ENCODE measurements around the gene DYRK1A.

The DYRK1A gene

GRCh38 chr21:37511848-37512247 is 145.3 kb downstream of the DYRK1A start:
- Histone ChIP-seq H3K36me3 (replicated peaks) (peaks cover 27% of the 10 kb centered on the region), H3K4me3 (ENCODE audit: low read depth, low read length) (no peak overlapping the region), H3K27ac (no peak overlapping the region), H3K27me3 (replicated peaks) (no peaks in the 10 kb centered on the region)
- TF ChIP-seq CTCF (IDR thresholded peaks at IDR 0.05; ENCODE audit: low read depth, low read length, missing control alignments) = no peak
- no peak for DNase-seq
- in situ Hi-C loops (cut with HindIII; ENCODE audit: low pct_ligation_motif_present, low sequenced_read_pairs) = no loop called here

GRCh38 chr21:37513383-37513782 is 146.8 kb downstream of the DYRK1A start:
- TF ChIP-seq CTCF (IDR thresholded peaks at IDR 0.05; ENCODE audit: low read depth, low read length, missing control alignments) = no peak
- Histone ChIP-seq H3K4me3 (ENCODE audit: low read depth, low read length) (no peak overlapping the region), H3K36me3 (replicated peaks) (peaks cover 27% of the 10 kb centered on the region), H3K27me3 (replicated peaks) (no peaks in the 10 kb centered on the region), H3K27ac (no peak overlapping the region)
- in situ Hi-C loops (cut with HindIII; ENCODE audit: low pct_ligation_motif_present, low sequenced_read_pairs) = no loop called here
- DNase-seq = no peak

- H3K36me3 ChIP-seq (replicated peaks) = peaks cover 27% of the 10 kb centered on the region
- no peak overlapping the region for H3K4me3 ChIP-seq (ENCODE audit: low read depth, low read length)
- H3K27me3 ChIP-seq (replicated peaks) = no peaks in the 10 kb centered on the region
- TF ChIP-seq CTCF (IDR thresholded peaks at IDR 0.05; ENCODE audit: low read depth, low read length, missing control alignments) = no peak
- DNase-seq = no peak
- in situ Hi-C loops (cut with HindIII; ENCODE audit: low pct_ligation_motif_present, low sequenced_read_pairs) = no loop called here
- no peak overlapping the region for H3K27ac ChIP-seq
Measured at GRCh38 chr21:37514038-37514667, 147.6 kb downstream of the DYRK1A start.

GRCh38 chr21:37516998-37517397 is 150.4 kb downstream of the DYRK1A start:
- Histone ChIP-seq H3K27ac (no peak overlapping the region), H3K27me3 (replicated peaks) (no peaks in the 10 kb centered on the region), H3K36me3 (replicated peaks) (peaks cover 19% of the 10 kb centered on the region), H3K4me3 (ENCODE audit: low read depth, low read length) (no peak overlapping the region)
- in situ Hi-C loops (cut with HindIII; ENCODE audit: low pct_ligation_motif_present, low sequenced_read_pairs) = no loop called here
- no peak for TF ChIP-seq CTCF (IDR thresholded peaks at IDR 0.05; ENCODE audit: low read depth, low read length, missing control alignments)
- DNase-seq = no peak

GRCh38 chr21:37520801-37521200 is 154.2 kb downstream of the DYRK1A start:
- no peak for TF ChIP-seq CTCF (IDR thresholded peaks at IDR 0.05; ENCODE audit: low read depth, low read length, missing control alignments)
- DNase-seq = no peak
- H3K27ac ChIP-seq = no peak overlapping the region
- H3K27me3 ChIP-seq (replicated peaks) = no peaks in the 10 kb centered on the region
- H3K36me3 ChIP-seq (replicated peaks) = peaks cover 10% of the 10 kb centered on the region
- in situ Hi-C loops (cut with HindIII; ENCODE audit: low pct_ligation_motif_present, low sequenced_read_pairs) = no loop called here
- H3K4me3 ChIP-seq (ENCODE audit: low read depth, low read length) = no peak overlapping the region

- TF ChIP-seq CTCF (IDR thresholded peaks at IDR 0.05; ENCODE audit: low read depth, low read length, missing control alignments) = no peak
- Histone ChIP-seq H3K36me3 (replicated peaks) (peaks cover 9% of the 10 kb centered on the region), H3K4me3 (ENCODE audit: low read depth, low read length) (no peak overlapping the region), H3K27me3 (replicated peaks) (no peaks in the 10 kb centered on the region), H3K27ac (no peak overlapping the region)
- in situ Hi-C loops (cut with HindIII; ENCODE audit: low pct_ligation_motif_present, low sequenced_read_pairs) = no loop called here
- DNase-seq = no peak
Measured at GRCh38 chr21:37521658-37522057, 155.1 kb downstream of the DYRK1A start.

All from brain microvascular endothelial cell (primary cell).